ENCODE data around the gene RAI1. TPM values are rescaled to one million over a fixed set of nuclear protein-coding genes. Genes with fewer than 3 reads are reported as not detected.

The RAI1 gene
- total and polyA plus RNA-seq, 2 of the 13 experiments (the other 11 are each of a cell fraction or from before 2014, with no cell fraction given): 3.4 to 5.2 TPM

DNA sequence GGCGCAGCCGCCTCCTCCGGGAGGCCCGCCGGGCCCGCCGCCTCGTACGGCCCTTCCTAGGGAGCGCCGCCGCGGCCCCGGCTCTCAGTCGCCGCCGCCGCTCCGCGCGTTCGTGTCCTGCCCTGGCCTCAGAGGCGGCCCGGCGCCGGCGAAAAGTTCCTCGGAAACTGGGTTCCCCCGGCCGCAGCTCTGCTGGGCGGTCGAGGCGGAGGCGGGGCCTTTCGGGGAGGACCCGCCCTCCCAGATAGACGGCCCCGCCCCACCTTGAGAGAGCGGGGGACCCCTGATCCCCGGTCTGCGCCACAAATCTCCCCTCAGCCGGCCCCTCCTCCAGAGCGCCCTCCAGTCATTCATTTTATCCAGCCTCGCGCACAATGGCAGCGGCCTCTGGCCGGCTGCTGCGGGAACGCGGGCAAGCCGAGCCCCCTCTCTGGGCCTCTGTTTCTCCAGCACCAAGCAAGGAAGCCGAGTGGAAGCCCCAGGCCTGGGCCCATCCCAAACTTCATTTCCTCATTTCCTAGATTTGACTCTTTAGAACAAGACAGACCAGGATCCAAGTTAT is 155.6 kb downstream of the RAI1 start, which contains the start of gene SREBF1 (continued):
- TF ChIP-seq ZMAT3 (CRISPR knock-in tag; conservative IDR thresholded peaks at IDR 0.05) (no peak), MATR3 (CRISPR knock-in tag; IDR thresholded peaks at IDR 0.05) (no peak), HOXA7 (CRISPR knock-in tag; IDR thresholded peaks at IDR 0.05) (no peak), ZNF430 (CRISPR knock-in tag; IDR thresholded peaks at IDR 0.05) (0 out of 2 replicates have a peak, but pooled peaks have one; percentile 47), MAZ (IDR thresholded peaks at IDR 0.05; ENCODE audit: borderline replicate concordance, low read depth, low read length) (no peak), MAZ (CRISPR knock-in tag; IDR thresholded peaks at IDR 0.05; ENCODE audit: low read depth) (no peak), ZZZ3 (CRISPR knock-in tag; IDR thresholded peaks at IDR 0.05; ENCODE audit: borderline replicate concordance) (no peak)
- TF ChIP-seq, protein P1, sequence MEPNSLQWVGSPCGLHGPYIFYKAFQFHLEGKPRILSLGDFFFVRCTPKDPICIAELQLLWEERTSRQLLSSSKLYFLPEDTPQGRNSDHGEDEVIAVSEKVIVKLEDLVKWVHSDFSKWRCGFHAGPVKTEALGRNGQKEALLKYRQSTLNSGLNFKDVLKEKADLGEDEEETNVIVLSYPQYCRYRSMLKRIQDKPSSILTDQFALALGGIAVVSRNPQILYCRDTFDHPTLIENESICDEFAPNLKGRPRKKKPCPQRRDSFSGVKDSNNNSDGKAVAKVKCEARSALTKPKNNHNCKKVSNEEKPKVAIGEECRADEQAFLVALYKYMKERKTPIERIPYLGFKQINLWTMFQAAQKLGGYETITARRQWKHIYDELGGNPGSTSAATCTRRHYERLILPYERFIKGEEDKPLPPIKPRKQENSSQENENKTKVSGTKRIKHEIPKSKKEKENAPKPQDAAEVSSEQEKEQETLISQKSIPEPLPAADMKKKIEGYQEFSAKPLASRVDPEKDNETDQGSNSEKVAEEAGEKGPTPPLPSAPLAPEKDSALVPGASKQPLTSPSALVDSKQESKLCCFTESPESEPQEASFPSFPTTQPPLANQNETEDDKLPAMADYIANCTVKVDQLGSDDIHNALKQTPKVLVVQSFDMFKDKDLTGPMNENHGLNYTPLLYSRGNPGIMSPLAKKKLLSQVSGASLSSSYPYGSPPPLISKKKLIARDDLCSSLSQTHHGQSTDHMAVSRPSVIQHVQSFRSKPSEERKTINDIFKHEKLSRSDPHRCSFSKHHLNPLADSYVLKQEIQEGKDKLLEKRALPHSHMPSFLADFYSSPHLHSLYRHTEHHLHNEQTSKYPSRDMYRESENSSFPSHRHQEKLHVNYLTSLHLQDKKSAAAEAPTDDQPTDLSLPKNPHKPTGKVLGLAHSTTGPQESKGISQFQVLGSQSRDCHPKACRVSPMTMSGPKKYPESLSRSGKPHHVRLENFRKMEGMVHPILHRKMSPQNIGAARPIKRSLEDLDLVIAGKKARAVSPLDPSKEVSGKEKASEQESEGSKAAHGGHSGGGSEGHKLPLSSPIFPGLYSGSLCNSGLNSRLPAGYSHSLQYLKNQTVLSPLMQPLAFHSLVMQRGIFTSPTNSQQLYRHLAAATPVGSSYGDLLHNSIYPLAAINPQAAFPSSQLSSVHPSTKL (CRISPR knock-in tag; IDR thresholded peaks at IDR 0.05): 0 out of 2 replicates have a peak, but pooled peaks have one; percentile 5
- TF ChIP-seq, protein P2, sequence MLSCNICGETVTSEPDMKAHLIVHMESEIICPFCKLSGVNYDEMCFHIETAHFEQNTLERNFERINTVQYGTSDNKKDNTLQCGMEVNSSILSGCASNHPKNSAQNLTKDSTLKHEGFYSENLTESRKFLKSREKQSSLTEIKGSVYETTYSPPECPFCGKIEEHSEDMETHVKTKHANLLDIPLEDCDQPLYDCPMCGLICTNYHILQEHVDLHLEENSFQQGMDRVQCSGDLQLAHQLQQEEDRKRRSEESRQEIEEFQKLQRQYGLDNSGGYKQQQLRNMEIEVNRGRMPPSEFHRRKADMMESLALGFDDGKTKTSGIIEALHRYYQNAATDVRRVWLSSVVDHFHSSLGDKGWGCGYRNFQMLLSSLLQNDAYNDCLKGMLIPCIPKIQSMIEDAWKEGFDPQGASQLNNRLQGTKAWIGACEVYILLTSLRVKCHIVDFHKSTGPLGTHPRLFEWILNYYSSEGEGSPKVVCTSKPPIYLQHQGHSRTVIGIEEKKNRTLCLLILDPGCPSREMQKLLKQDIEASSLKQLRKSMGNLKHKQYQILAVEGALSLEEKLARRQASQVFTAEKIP (CRISPR knock-in tag; IDR thresholded peaks at IDR 0.05; ENCODE audit: borderline replicate concordance): no peak
- TF ChIP-seq, protein P3, sequence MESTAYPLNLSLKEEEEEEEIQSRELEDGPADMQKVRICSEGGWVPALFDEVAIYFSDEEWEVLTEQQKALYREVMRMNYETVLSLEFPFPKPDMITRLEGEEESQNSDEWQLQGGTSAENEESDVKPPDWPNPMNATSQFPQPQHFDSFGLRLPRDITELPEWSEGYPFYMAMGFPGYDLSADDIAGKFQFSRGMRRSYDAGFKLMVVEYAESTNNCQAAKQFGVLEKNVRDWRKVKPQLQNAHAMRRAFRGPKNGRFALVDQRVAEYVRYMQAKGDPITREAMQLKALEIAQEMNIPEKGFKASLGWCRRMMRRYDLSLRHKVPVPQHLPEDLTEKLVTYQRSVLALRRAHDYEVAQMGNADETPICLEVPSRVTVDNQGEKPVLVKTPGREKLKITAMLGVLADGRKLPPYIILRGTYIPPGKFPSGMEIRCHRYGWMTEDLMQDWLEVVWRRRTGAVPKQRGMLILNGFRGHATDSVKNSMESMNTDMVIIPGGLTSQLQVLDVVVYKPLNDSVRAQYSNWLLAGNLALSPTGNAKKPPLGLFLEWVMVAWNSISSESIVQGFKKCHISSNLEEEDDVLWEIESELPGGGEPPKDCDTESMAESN (CRISPR knock-in tag; conservative IDR thresholded peaks at IDR 0.05): no peak
- TF ChIP-seq, protein P4, sequence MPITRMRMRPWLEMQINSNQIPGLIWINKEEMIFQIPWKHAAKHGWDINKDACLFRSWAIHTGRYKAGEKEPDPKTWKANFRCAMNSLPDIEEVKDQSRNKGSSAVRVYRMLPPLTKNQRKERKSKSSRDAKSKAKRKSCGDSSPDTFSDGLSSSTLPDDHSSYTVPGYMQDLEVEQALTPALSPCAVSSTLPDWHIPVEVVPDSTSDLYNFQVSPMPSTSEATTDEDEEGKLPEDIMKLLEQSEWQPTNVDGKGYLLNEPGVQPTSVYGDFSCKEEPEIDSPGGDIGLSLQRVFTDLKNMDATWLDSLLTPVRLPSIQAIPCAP (CRISPR knock-in tag; IDR thresholded peaks at IDR 0.05; ENCODE audit: low read depth): no peak
- TF ChIP-seq, protein P5, sequence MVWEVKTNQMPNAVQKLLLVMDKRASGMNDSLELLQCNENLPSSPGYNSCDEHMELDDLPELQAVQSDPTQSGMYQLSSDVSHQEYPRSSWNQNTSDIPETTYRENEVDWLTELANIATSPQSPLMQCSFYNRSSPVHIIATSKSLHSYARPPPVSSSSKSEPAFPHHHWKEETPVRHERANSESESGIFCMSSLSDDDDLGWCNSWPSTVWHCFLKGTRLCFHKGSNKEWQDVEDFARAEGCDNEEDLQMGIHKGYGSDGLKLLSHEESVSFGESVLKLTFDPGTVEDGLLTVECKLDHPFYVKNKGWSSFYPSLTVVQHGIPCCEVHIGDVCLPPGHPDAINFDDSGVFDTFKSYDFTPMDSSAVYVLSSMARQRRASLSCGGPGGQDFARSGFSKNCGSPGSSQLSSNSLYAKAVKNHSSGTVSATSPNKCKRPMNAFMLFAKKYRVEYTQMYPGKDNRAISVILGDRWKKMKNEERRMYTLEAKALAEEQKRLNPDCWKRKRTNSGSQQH (CRISPR knock-in tag; IDR thresholded peaks at IDR 0.05; ENCODE audit: low read depth): 0 out of 2 replicates have a peak, but pooled peaks have one; percentile 26

Measured in HepG2 (cell line).